Hippocampal formation (tissue), 2 donors: ENCODE results near the gene PHLDA3.

Source experiments
- DNase-seq, 2 donors: peaks; one replicate each; lab custom pipeline; 2025; lab: John Stamatoyannopoulos, UW

Gene PHLDA3

DNA sequence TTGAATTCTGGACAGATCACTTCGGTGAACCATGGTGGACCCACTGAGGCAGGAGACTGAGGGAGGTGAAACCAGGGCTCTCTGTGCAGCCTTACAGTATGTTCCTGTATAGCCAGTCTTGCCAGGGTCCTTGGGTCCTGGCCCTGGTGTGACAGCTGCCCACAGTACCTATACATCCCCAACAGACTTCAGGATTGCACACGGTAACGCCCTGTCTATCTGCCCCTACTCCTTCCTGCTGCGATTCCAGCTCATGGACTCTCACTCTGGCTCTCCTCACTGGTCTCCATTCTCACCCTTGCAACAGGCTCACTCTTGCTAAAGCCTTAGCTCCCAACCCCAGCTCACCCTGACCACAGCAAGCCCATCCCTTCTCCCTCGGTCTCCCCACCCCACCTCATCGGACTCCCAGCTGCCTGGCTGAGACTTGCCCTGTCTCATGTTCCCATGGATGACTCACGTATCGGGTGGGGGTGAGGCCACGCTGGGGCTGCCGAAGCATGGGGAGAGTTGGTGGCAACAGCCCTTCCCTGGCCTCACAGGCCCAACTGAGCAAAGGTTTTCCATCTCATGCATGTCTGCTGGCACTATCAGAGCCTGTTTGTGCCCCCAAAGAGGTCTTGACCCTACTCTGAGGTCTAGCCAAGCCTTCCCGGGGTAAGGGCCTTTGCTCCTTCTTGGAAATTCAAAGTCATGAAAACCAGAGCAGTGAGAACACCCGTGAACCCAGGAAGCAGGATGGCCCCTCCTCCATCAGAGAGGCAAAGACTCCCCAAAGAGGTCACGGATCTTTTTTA lies 7.1 kb downstream of the PHLDA3 start:
- DNase-seq: peak; percentile 42 to 50

DNA sequence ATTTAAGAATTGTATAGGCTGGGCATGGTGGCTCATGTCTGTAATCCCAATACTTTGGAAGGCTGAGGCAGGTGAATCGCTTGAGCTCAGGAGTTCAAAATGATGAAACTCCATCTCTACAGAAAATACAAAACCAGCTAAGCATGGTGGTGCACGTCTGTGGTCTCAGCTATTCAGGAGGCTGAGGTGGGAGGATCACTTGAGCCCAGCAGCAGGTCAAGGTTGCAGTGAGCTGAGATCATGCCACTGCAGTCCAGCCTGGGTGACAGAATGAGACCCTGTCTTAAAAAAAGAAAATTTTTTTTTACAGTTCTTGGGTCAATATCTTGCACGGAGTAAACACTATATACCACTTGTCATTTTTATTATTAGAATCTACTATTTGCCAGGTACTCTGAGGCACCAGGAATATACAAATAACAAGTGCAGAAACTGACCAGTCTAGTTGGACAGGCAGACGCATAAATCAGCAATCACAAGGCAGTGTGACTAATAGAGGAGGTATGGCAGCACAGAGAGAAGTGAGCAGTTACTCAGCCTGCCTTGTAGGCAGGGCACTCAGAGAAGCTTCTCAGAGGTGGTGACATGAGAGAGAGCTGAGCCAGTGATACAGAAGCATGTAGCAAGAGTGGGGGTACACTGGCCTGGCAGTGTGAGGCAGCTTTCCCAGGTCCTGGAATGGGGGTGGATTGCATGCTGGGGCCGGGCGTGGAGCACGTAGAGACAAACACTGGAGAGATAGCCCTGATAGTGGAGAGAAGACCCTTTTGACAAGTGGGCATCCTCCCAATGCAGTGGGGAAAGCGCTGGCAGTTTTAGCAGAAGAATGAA lies 8.0 kb downstream of the PHLDA3 start:
- DNase-seq: no peak

DNA sequence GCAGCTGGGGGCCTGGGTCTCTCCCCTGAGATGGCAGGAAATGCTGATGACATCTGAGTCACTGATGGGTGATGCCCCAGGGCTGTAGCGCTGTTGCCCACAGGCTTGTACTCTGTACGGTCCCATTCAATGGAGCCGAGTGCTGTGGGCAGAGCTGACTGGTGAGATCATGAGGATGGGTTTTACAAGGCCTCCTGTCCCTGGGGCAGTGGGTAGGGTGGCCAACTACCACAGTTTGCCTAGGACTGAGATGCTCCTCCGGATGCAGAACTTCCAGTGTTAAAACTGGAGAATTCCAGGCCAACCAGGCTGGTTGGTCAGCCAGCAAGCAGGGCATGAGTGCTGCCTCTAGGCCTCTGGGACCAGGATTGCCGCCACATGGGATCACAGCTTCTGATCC lies 9.2 kb downstream of the PHLDA3 start:
- no peak for DNase-seq

DNA sequence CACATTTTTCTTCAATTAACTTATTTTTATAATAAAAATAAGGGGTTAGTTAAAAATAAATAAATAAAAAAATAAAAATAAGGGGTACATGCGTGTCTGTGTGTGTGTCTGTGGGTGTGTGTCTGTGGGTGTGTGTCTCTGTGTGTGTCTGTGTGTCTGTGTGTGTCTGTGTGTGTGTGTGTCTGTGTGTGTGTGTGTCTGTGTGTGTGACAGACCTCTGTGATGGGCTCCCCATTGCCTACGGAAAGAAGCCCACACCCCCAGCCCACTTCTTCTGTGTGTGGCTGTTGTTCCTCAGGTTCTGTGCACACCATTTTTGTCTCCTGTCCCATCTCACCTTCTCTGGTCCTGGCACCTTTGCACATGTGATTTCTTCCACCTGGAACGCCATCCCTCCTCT lies 9.9 kb downstream of the PHLDA3 start:
- no peak for DNase-seq

DNA sequence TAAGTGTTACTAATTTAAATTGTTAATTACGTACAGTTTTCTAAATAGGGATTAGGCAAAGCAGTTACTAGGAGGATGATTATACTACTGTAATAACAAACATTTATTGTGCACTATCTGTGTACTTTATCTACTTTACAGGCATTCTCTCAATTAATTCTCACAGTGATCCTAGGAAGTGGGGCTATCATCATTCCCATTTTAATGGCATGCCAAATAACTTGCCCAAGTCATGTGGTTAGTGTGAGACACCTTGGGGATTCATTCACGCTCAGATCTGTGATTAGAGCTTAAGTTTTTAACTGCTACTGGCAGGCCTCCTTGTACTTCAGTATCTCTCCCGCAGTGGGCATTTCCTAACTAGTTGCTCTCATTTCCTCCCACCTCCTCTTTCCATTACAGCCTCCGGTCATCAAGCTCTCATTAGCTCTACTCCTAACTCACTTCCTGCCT lies 11.5 kb downstream of the PHLDA3 start:
- DNase-seq: no peak

DNA sequence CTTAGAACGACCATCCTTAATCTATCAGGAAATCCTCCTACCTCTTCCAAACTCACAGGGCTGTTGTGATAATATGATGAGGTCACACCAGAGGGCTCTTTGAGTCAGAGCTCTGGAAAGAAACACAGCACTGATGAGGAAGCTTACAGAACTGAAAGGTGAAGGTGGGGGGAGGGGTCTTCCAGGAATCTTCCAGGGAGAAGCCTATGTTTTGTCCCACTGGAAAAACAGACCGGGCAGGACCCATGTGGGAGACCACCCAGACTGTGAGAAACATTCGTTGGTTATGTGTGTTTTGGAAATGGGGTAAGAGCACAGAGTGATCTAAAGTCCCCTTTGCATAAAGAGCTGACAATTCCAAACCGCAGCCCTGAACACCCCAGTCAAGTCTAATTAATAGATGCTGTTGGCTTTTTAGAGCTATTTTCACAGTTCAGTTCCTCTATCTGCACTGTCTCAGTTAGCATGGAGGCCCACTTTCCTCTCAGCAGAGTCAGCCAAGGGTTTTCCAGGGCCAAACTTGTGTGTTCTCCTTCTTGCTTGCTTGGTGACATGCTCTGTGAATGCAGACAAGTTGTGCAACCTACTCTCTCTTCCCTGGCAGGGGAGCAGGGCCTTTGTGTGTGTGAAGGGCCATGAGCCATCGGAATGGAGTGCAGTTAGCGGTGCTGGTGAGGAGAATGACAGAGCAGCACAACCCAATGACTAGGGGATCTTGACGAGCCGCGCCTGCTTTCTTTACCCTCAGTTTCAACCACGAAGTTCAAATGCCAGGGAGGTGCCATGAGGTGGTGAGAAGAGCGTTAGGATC lies 12.3 kb downstream of the PHLDA3 start:
- peak in 1 of 2 donors; percentile 18 for DNase-seq

DNA sequence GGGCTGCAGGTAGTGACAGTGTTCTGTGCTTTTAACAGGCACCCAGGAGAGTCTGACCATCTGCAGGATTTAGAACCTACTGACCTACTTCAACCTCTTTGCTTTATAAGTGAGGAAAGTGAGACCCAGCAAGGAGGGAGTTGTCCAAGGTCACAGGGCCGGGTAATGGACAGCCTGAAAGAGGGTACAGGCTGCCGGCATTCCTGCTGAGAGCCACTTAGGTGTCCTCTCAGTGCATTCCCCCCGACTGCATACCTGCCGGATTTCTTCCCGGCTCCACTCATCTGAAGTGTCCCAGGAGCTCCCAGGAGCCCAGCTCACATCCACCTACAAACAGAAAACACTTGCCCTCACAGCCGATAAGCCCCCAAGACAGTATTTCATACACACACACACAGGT lies 13.9 kb downstream of the PHLDA3 start:
- no peak for DNase-seq

DNA sequence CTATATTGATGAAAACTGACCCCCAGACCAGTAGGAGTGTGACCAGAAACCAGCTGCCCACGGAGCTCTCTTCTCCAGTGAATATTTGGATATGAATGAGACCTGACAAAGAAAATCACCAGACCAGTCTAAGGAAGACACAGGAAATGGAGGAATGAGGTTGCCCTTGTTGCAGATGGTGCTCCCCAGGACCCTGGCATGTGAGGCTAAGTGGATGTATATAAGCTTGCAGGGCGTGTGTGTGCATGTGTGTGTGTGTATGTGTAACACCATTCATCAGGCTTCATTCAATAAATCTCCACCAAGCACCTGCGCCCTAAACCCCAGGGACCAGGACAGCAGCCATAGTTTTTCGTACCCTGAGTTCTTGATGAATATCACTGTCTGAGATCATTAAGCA lies 14.4 kb downstream of the PHLDA3 start:
- DNase-seq: no peak

DNA sequence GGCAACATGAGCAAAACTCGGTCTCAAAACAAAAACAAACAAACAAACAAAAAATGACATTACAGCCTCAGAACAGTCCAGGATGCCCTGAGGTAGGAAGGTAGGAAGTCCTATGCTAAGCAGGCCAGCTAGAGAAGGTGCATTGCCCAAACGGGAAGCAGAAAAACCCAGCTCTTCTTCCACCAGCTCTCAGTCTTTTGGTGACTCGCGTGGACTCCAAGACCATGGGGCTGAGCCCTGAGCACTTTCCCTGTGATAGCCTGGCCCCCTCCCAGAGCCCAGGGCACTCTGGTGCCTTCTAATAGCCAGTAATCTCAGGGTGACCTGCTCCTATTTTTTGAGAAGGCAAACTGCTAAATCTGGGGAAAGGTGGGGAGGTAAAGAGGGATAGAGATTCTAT lies 16.1 kb downstream of the PHLDA3 start:
- DNase-seq: no peak

DNA sequence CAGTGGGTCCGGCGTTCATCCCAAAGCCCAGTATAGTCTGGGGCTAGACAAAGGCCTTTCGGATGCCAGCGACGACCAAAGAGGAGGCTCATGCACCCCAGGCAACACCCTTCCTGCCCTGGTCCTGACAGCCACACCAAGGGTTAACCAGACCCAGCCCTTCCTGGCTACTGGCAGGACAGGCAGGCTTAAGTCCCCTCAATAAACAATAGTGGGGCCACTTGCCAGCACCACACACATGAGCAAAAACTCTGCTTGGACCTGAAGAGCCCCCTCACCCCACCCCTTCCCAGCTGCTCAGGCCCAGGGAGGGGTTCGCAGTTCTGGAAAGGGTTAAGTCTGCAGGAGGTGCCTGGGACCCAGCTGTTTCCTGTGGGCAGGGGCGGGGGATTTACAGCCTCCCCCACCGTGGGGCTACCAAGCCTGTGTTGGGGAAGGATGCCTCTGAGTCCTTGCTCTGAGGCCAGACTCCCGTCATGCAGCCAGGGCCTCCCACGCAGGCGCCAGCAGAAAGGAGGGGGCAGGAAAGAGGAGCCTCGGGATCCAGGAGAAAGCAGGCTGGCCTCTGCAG lies 18.2 kb downstream of the PHLDA3 start:
- DNase-seq: peak; percentile 40 to 65

DNA sequence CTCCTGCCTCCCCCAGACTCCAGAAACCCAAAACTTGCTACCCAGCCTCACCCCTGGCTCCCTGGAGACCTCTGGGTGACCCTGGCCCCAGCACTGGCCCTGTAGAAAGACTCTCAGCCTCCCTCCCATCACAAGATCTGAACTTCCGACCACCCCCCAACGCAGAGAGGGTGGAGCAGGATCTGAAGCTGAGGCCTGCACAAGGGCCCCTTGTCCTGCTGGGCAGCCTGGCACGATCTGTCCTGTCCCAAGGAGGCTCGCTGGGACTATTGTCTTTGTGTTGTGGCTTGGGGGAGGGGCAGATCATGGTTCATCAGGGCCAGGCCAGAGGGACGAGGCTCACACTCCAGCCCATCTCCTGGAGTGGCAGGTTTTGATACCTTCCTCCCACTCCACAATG lies 20.0 kb downstream of the PHLDA3 start:
- DNase-seq: peak; percentile 84 to 89

DNA sequence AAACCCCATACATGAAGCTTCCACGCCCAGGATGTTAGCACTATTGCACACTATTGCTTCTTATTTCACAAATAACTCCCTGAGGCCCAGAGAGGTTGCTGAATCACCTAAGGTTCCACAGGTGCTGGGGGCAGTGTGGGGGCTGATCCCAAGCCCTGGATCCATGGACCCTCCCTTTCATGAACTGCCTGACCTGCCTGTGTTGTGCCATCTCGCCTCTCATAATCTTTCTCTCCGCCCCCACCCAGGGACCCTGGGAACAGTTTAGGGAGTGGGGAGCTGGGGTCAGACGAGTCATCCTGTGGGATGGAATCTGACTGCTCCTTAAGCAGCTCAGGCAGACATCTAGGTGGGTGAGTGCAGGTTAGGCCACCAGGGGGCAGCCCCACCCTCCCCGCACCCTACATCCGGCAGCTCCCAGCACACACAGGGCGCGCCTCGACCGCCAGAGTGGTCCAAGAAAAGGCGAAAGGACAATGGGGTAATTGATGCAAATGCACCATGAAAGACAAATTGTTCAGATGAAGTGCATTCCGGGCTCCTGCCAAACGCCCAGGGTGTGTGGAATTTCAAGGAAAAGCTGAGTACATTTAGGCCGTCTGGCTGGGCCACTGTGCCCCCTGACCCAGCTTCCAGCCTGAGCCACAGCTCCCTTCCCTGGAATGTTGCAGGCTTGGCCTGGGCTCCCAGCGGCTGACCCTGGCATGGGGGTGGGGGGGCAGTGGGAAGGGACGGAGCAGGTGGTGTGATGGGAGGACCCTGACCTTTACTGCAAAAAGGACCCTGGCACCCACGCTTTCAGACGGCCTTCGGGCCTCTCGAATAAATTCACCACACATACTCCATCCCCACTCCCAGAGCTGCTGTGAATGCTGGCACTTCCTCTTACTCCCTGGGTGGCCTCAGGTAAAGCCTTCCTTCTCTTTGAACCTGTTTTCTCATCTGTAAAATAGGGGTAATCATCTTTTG lies 20.8 kb downstream of the PHLDA3 start:
- peak; percentile 87 to 94 for DNase-seq

DNA sequence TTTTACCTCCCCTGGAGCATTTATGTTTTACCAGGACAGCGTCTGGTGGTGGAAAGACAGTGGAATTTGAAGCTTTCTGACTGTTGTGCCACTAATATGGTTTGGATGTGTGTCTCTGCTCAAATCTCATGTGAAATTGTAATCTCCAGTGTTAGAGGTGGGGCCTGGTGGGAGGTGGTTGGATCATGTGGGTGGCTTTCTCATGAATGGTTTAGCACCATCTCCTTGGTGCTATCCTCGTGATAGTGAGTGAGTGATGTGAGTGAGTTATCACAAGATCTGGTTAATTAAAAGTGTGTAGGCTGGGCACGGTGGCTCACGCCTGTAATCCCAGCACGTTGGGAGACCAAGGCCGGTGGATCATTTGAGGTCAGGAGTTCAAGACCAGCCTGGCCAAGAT lies 23.7 kb downstream of the PHLDA3 start:
- no peak for DNase-seq

DNA sequence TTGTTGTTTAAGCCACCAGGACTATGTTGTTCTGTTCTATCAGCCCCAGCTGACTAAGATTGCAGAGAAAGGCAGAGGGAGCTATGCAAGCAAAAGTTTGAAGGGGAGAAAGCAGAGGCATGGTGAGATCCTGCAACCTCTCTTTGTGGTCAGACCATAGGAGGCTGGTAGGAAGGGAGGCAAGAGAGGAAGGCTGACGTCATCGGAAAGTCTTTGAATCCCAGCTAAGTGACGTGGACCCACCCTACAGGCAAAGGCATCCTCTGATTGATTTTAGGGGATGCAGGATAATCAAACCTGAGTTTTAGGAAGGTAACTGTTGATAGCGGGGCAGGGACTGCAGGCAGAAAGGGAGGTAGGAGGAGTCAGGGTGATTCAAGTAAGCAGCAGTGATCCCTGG lies 24.2 kb downstream of the PHLDA3 start:
- DNase-seq: no peak

DNA sequence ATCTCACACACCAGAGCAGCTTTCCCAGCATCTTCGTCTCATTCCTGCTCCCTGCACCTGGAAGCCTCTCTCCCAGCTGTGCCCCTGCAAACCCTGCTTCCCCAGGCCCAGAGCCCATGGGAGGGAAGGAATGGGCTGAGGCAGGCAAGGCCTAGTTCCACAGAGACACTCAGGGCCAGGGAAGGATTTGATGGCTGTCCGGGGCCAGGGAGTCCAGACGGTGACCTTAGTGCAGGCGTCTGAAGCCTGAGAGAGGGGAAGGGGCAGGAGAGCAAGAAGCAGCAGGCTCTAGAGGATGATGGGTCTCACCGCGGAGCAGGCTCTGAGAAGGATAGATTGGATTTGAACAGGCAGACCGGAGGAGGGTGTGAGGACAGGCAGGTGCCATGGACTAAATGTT lies 25.2 kb downstream of the PHLDA3 start:
- no peak for DNase-seq

DNA sequence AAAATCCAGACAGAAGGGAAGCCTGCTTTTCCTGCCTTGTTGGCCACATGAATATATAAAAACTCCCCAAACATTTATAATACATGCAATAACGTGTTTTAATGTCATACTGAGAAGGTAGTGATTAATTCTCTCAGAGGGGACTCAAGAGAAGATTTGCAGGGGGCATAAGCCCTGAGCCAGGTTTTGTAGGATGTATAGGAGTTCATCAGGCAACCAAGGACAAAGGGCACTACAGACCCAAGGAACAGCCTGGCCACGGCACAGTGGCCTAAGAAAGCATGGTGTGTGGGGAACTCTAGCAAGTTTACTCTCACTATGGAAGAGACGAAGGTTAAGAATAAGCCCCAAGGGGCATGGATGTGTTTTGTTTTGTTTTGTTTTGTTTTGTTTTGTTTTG lies 32.0 kb downstream of the PHLDA3 start:
- DNase-seq: no peak

DNA sequence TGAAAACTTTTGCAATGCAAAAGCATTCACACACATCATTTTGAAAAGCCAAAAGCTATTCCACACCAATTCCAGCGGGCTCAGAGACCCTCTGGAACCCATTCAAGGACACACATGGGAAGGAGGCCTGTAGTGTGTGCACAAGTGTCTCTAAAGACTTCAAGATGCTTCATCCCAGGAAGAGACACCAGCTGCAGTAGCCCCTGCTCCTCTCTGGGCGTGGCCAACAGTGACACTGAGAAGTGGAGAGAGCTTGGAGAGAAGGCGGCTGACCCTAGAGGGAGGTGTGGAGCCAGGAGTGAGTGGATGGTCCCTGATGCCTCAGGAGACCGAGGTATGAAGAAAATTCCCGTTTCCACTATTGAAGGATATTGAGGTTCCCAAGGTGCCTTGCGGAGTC lies 32.6 kb downstream of the PHLDA3 start:
- DNase-seq: no peak

DNA sequence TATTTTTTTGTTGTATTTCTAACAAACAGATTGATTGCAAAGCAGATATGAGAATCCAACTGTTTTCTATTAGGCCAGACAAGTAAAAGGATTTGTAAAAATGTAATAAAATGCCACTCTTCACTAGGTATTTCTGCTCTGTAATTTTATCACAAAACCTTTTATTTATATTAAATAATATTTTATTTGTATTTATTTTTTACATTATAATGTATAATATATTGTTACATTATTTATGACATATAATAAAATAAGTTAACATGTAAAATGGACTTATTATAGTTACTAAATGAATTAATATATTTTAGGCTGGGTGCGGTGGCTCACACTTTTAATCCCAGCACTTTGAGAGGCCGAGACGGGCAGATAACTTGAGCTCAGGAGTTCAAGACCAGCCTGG lies 34.7 kb downstream of the PHLDA3 start:
- no peak for DNase-seq

DNA sequence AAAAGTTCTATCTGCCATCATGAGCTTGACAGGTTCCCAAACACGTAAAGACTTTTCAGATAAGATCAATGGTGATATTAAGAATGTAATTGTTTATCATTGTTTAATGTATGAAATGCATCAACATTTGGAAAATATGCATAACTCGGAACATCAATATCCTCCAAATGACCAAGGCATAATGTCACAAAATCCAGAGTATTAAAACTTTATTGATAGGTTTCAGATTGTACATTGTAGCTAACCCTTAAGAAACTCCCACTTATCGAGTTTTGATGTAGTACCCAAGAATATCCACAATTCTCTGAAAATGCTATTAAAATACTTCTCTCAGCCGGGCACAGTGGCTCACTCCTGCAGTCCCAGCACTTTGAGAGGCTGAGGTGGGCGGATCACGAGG lies 35.4 kb downstream of the PHLDA3 start:
- DNase-seq: no peak

DNA sequence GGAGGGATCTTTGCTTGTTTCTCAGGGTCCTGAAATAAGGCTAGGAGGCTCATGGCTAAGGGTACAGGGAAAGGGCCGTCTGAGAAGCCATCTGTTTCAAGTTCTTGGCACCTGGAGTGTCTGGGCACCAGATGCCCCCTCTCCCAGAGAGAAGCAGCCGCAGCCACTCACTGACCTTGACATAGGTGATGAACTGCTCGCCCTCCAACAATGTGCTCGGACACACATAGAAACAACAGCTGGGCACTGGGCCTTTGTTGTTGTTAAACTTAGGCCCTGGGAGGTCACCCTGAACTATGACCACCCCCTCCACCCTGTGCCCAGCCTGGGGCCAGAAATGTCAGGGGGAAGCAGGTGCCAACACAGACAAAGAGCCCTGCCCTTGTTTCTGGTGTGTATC lies 38.2 kb downstream of the PHLDA3 start:
- no peak for DNase-seq
